ENCODE data around the gene PRKCZ. TPM values are rescaled to one million over a fixed set of nuclear protein-coding genes. Genes with fewer than 3 reads are reported as not detected.

PRKCZ gene
- polyA plus RNA-seq, 3 donors: 0.74 to 1.9 (median 1.4) TPM

DNA sequence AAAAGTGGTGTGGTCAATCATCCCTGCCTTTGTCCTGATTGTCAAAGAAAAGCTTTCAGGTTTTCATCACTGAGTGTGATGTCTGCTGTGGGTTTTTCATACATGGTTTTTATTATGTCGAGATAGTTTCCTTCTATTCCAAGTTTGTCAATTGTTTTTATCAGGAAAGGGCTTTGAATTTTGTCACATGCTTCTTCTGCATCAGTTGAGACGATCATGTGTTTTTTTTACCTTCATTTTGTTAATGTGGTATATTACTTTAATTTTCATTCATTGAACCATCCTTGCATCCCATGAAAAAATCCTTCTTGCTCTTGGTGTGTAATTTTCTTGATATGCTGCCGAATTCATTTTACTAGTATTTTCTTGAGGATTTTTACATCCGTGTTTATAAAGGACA, 15.5 kb downstream of the PRKCZ start:
- H3K27me3 Mint-ChIP-seq (ENCODE audit: low read depth in 3 of 3): peaks cover 0 to 4% (median 3%) of the 10 kb centered on the region in 3 donors
- H3K4me2 ChIP-seq (replicated peaks; ENCODE audit: extremely low read depth, low read length, poor library complexity, severe bottlenecking): no peak overlapping the region
- no peaks in the 10 kb centered on the region for H3K36me3 ChIP-seq (replicated peaks in 1 of 2; ENCODE audit: control insufficient read depth in 1 of 2, insufficient read depth in 2 of 2, low read length in 2 of 2)
- WGBS (ENCODE audit: insufficient coverage): no CpG with 5 or more reads among the region's 4 CpGs
- no peak overlapping the region for H3K27ac ChIP-seq (ENCODE audit: low read depth in 1 of 2, low read length in 2 of 2)
- intact Hi-C loops (cut with micrococcal nuclease): loop anchor here in 1 of 2 donors (5.0 kb wide), 1 partner anchor 52 kb away; no protein-coding TSS in a partner anchor
- DNase-seq: no peak
- H3K4me1 Mint-ChIP-seq: no peaks in the 10 kb centered on the region
- H3K27ac Mint-ChIP-seq: no peak overlapping the region
- no peak overlapping the region for H3K9ac ChIP-seq (ENCODE audit: insufficient read depth, low read length, poor library complexity, severe bottlenecking)
- no peaks in the 10 kb centered on the region for H3K79me2 ChIP-seq (ENCODE audit: insufficient read depth, low read length)
- H3K4me3 ChIP-seq (replicated peaks in 1 of 3; ENCODE audit: low read depth in 2 of 3, low read length in 3 of 3): no peak overlapping the region
- peaks cover 0 to 15% (median 7%) of the 10 kb centered on the region in 7 donors for H3K9me3 Mint-ChIP-seq
- H2AFZ ChIP-seq (ENCODE audit: insufficient read depth, low read depth, low read length, poor library complexity, severe bottlenecking): no peak overlapping the region
- H3K4me1 ChIP-seq (ENCODE audit: control insufficient read depth in 1 of 2, insufficient read depth in 2 of 2, low read length in 2 of 2): no peaks in the 10 kb centered on the region
- H3K4me3 Mint-ChIP-seq: no peak overlapping the region
- TF ChIP-seq, protein P1, sequence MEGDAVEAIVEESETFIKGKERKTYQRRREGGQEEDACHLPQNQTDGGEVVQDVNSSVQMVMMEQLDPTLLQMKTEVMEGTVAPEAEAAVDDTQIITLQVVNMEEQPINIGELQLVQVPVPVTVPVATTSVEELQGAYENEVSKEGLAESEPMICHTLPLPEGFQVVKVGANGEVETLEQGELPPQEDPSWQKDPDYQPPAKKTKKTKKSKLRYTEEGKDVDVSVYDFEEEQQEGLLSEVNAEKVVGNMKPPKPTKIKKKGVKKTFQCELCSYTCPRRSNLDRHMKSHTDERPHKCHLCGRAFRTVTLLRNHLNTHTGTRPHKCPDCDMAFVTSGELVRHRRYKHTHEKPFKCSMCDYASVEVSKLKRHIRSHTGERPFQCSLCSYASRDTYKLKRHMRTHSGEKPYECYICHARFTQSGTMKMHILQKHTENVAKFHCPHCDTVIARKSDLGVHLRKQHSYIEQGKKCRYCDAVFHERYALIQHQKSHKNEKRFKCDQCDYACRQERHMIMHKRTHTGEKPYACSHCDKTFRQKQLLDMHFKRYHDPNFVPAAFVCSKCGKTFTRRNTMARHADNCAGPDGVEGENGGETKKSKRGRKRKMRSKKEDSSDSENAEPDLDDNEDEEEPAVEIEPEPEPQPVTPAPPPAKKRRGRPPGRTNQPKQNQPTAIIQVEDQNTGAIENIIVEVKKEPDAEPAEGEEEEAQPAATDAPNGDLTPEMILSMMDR (IDR thresholded peaks at IDR 0.05): no peak
- no peaks in the 10 kb centered on the region for H3K27me3 ChIP-seq (ENCODE audit: control insufficient read depth in 2 of 2, insufficient read depth in 2 of 2, low read length in 2 of 2)
- no peaks in the 10 kb centered on the region for H3K36me3 Mint-ChIP-seq
- no peaks in the 10 kb centered on the region for H4K20me1 ChIP-seq (ENCODE audit: insufficient read depth, low read length)
- peaks cover 0 to 7% of the 10 kb centered on the region in 2 donors for H3K9me3 ChIP-seq (replicated peaks in 1 of 2; ENCODE audit: control insufficient read depth in 1 of 2, insufficient read depth in 1 of 2, low read length in 2 of 2)

DNA sequence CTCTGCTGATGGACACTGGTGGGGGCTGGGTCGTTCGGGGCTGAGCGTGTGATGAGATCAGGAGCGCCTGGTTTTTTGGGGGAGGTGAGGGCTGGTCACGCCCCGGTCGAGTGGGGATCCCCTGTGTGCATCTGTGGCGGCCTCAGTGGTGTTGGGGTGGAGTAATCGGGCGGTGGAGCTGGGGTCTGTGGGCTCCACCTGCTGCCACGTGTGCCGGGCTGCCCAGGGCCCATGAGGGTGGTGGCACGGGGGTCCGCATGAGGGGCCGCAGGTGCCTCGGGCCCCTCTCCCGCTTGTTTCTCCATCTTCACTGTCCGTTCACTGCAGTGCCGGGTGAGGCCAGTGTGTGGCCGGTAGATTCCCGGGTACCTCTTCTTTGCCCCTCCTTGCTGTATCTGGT, 17.2 kb downstream of the PRKCZ start:
- Mint-ChIP-seq H3K27ac (no peak overlapping the region), H3K4me3 (no peak overlapping the region)

More for the DNA sequence above, 17.2 kb downstream of the PRKCZ start:
- Histone ChIP-seq H3K4me1 (ENCODE audit: control insufficient read depth in 1 of 2, insufficient read depth in 2 of 2, low read length in 2 of 2) (no peaks in the 10 kb centered on the region), H3K27ac (ENCODE audit: low read depth in 1 of 2, low read length in 2 of 2) (no peak overlapping the region), H3K9me3 (replicated peaks in 1 of 2; ENCODE audit: control insufficient read depth in 1 of 2, insufficient read depth in 1 of 2, low read length in 2 of 2) (peaks cover 0 to 7% of the 10 kb centered on the region in 2 donors), H2AFZ (ENCODE audit: insufficient read depth, low read depth, low read length, poor library complexity, severe bottlenecking) (no peak overlapping the region), H4K20me1 (ENCODE audit: insufficient read depth, low read length) (no peaks in the 10 kb centered on the region), H3K36me3 (replicated peaks in 1 of 2; ENCODE audit: control insufficient read depth in 1 of 2, insufficient read depth in 2 of 2, low read length in 2 of 2) (no peaks in the 10 kb centered on the region), H3K4me3 (replicated peaks in 1 of 3; ENCODE audit: low read depth in 2 of 3, low read length in 3 of 3) (no peak overlapping the region), H3K79me2 (ENCODE audit: insufficient read depth, low read length) (no peaks in the 10 kb centered on the region), H3K27me3 (ENCODE audit: control insufficient read depth in 2 of 2, insufficient read depth in 2 of 2, low read length in 2 of 2) (no peaks in the 10 kb centered on the region), H3K9ac (ENCODE audit: insufficient read depth, low read length, poor library complexity, severe bottlenecking) (no peak overlapping the region), H3K4me2 (replicated peaks; ENCODE audit: extremely low read depth, low read length, poor library complexity, severe bottlenecking) (no peak overlapping the region)
- intact Hi-C loops (cut with micrococcal nuclease): loop anchor here in 1 of 2 donors (5.0 kb wide), 1 partner anchor 50 kb away; no protein-coding TSS in a partner anchor
- TF ChIP-seq, protein P1 (IDR thresholded peaks at IDR 0.05): no peak
- Mint-ChIP-seq H3K9me3 (peaks cover 0 to 15% (median 7%) of the 10 kb centered on the region in 7 donors), H3K4me1 (no peaks in the 10 kb centered on the region), H3K27me3 (ENCODE audit: low read depth in 3 of 3) (peaks cover 0 to 4% (median 0%) of the 10 kb centered on the region in 3 donors), H3K36me3 (no peaks in the 10 kb centered on the region)
- DNase-seq: no peak
- WGBS (ENCODE audit: insufficient coverage): over 99% methylated on average over 14 of the region's 21 CpGs
